Spleen (tissue), 11 donors: ENCODE data around the gene NDUFAF8. TPM values are rescaled to one million over a fixed set of nuclear protein-coding genes. Genes with fewer than 3 reads are reported as not detected.

ENCODE experiments used
- DNase-seq: peaks from one replicate; pipeline ENCODE4 v3.0.0-alpha.2; 2020
- H3K27ac ChIP-seq, 8 donors: fragments of 200-600 bp; sonication (generic) in 7 of 8; 1 replicate in 4 of 8; 2 replicates in 4 of 8; pipeline versions ENCODE4 v1.5.0 to v1.8.0; 2016 to 2021; ENCODE audit warnings: inconsistent platforms in 4 of 8, mild to moderate bottlenecking in 4 of 8, moderate library complexity in 1 of 8
- H3K27me3 ChIP-seq, 7 donors: fragments of 200-600 bp; sonication (generic) in 6 of 7; replicated peaks in 1 of 7; 1 replicate in 4 of 7; 2 replicates in 3 of 7; pipeline versions ENCODE4 v1.5.0 to v1.8.0; 2016 to 2021; ENCODE audit warnings: inconsistent platforms in 3 of 7, mild to moderate bottlenecking in 1 of 7
- H3K36me3 ChIP-seq, 6 donors: fragments of 200-600 bp; sonication (generic) in 5 of 6; 1 replicate in 4 of 6; 2 replicates in 2 of 6; pipeline versions ENCODE4 v1.5.0 to v1.8.0; 2016 to 2021; ENCODE audit warnings: inconsistent platforms in 2 of 6
- H3K4me1 ChIP-seq, 6 donors: fragments of 200-600 bp; sonication (generic) in 5 of 6; 1 replicate in 3 of 6; 2 replicates in 3 of 6; pipeline versions ENCODE4 v1.5.0 to v1.8.0; 2016 to 2021; ENCODE audit warnings: inconsistent platforms in 3 of 6
- H3K4me3 ChIP-seq, 8 donors: fragments of 200-600 bp; sonication (generic) in 7 of 8; 1 replicate in 4 of 8; 2 replicates in 4 of 8; pipeline versions ENCODE4 v1.5.0 to v1.8.0; 2016 to 2021; ENCODE audit warnings: inconsistent platforms in 4 of 8, mild to moderate bottlenecking in 4 of 8, moderate library complexity in 2 of 8
- H3K9me3 ChIP-seq, 8 donors: fragments of 200-600 bp; sonication (generic) in 7 of 8; 1 replicate in 4 of 8; 2 replicates in 4 of 8; pipeline versions ENCODE4 v1.5.0 to v1.8.0; 2016 to 2021; ENCODE audit warnings: inconsistent platforms in 4 of 8
- POLR2A ChIP-seq, 3 donors: fragments of 450-650 bp; IDR thresholded peaks; one replicate each; pipeline ENCODE4 v1.5.1; 2017; ENCODE audit warnings: antibody characterized with exemption in 3 of 3, mild to moderate bottlenecking in 1 of 3
- POLR2AphosphoS5 ChIP-seq, 3 donors: sonication (generic); formaldehyde crosslinking; IDR thresholded peaks; one replicate each; pipeline ENCODE4 v1.5.1; 2017; ENCODE audit warnings: antibody characterized with exemption in 3 of 3
- WGBS, 5 donors: extraction: QIAGEN DNeasy Blood & Tissue Kit in 3 of 5; methylation state at CpG; one replicate each; pipeline versions ENCODE4 v1.1.5 to v1.1.7; 2013 to 2018; 5-methylcytosine and 5-hydroxymethylcytosine counted together
- intact Hi-C: fragments of 100-400 bp; cut with DNase I; formaldehyde crosslinking; loops from one replicate; pipeline ENCODE4 v1.15.0; 2023; ENCODE audit warnings: low total_unique reads
- polyA plus RNA-seq, 3 donors: library from polyadenylated mRNA; stranded (reverse); fragments of 200-250 nt; gene quantifications; one replicate each; pipeline ENCODE4 v1.2.1, GENCODE V29; 2013
- total RNA-seq, 7 donors: library from RNA; depleted of rRNA in 3 of 7; stranded (reverse); fragments of >200 nt in 3 of 7; fragmentation: NEBNext Ultra II Directional in 4 of 7; extraction: Animal tissue kit (Norgen Biotek cat#: 25700) in 4 of 7; gene quantifications; one replicate each; pipeline versions ENCODE4 v1.1.0 to v1.2.1, GENCODE V29; 2016 to 2021
- TF ChIP-seq, protein P1 (sequence below), 11 experiments: fragments of 200-600 bp in 7 of 11; fragments of 450-650 bp in 4 of 11; sonication (generic) in 4 of 11; IDR thresholded peaks in 8 of 11; conservative IDR thresholded peaks in 3 of 11; 1 replicate in 7 of 11; 2 replicates in 4 of 11; pipeline versions ENCODE4 v1.4.0 to v1.8.0; 2016 to 2021; ENCODE audit warnings: antibody characterized with exemption in 11 of 11, inconsistent platforms in 4 of 11, mild to moderate bottlenecking in 1 of 11
- donor health status: healthy with polysubstance abuse.
- donor health status: DM: no; HTN: no; CAD: no; lungs with moderate emphysema.
- donor health status: DM: no; HTN: no; CAD: no.
- donor health status: Bipolar disorder and iron deficiency.
- donor health status: healthy.
- donor health status: DM: no; HTN: no; CAD: no.
- donor health status: DM: yes; HTN: yes; CAD: no.

Gene NDUFAF8
- total and polyA plus RNA-seq, 10 donors = 22.0 to 57.6 (median 39.5) TPM

DNA sequence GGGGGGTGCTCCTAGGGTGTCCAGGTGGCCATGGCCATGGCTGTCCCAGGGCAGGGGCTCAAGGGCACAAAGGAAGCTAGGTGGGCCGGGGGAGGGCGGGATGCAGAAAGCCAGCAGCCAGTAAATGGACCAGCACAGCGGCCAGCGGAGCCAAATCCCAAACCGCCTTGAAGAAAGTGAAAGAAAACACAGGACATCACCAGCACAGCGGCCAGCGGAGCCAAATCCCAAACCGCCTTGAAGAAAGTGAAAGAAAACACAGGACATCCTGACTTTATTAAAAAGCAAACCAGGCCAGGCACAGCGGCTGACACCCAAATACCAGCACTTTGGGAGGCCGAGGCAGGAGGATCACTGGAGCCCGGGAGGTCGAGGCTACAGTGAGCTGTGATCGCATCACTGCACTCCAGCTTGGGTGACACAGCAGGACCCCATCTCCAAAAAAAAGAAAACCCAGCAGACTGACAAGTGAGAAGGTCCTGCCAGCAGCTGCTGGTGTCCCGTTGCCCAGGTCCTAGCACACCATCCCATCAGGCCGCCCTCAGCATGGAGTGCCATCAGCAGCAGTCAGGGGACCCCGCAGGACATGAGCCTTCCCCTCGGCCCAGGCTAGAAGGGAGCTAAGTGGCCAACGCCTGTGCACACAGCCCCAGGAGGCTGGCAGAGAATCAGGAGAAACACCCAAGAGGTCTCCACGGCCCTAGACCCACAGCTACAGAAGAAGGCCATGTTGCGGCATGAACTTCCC, 39.0 kb downstream of the NDUFAF8 start:
- H3K27me3 ChIP-seq = no peaks in the 10 kb centered on the region
- DNase-seq = no peak
- TF ChIP-seq, protein P1, sequence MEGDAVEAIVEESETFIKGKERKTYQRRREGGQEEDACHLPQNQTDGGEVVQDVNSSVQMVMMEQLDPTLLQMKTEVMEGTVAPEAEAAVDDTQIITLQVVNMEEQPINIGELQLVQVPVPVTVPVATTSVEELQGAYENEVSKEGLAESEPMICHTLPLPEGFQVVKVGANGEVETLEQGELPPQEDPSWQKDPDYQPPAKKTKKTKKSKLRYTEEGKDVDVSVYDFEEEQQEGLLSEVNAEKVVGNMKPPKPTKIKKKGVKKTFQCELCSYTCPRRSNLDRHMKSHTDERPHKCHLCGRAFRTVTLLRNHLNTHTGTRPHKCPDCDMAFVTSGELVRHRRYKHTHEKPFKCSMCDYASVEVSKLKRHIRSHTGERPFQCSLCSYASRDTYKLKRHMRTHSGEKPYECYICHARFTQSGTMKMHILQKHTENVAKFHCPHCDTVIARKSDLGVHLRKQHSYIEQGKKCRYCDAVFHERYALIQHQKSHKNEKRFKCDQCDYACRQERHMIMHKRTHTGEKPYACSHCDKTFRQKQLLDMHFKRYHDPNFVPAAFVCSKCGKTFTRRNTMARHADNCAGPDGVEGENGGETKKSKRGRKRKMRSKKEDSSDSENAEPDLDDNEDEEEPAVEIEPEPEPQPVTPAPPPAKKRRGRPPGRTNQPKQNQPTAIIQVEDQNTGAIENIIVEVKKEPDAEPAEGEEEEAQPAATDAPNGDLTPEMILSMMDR (IDR thresholded peaks at IDR 0.05 in 8 of 11, conservative IDR thresholded peaks at IDR 0.05 in 3 of 11) = no peak
- TF ChIP-seq POLR2AphosphoS5 (IDR thresholded peaks at IDR 0.05) (no peak), POLR2A (IDR thresholded peaks at IDR 0.05) (no peak)
- no peak overlapping the region for H3K4me3 ChIP-seq
- peaks cover 3 to 100% (median 89%) of the 10 kb centered on the region in 6 donors for H3K36me3 ChIP-seq
- H3K9me3 ChIP-seq = no peaks in the 10 kb centered on the region
- intact Hi-C loops = no loop called here
- peak overlapping the region in 4 of 8 donors; percentile 11 to 16 (median 15) for H3K27ac ChIP-seq
- peaks cover 0 to 14% (median 4%) of the 10 kb centered on the region in 6 donors for H3K4me1 ChIP-seq
- WGBS, 5 donors = 86 to 95% (median 93%) methylated on average over 20 of the region's 20 CpGs

GRCh38 chr17:81278831-81279230, 39.7 kb downstream of the NDUFAF8 start:
- WGBS, 5 donors = 96 to 100% (median 97%) methylated on average over 4 to 8 of the region's 8 CpGs
- no peak for DNase-seq

GRCh38 chr17:81279278-81280275, 40.5 kb downstream of the NDUFAF8 start:
- peaks cover 3 to 100% (median 78%) of the 10 kb centered on the region in 6 donors for H3K36me3 ChIP-seq
- no peak overlapping the region for H3K4me3 ChIP-seq
- H3K27me3 ChIP-seq = no peaks in the 10 kb centered on the region
- DNase-seq = no peak
- WGBS, 5 donors = 96 to 97% (median 97%) methylated on average over 50 of the region's 50 CpGs
- intact Hi-C loops = no loop called here
- H3K9me3 ChIP-seq = no peaks in the 10 kb centered on the region
- TF ChIP-seq, protein P1 (IDR thresholded peaks at IDR 0.05 in 8 of 11, conservative IDR thresholded peaks at IDR 0.05 in 3 of 11) = no peak
- TF ChIP-seq POLR2AphosphoS5 (IDR thresholded peaks at IDR 0.05) = peak in 1 of 3 donors; percentile 10
- peaks cover under 1 to 13% (median 5%) of the 10 kb centered on the region in 6 donors for H3K4me1 ChIP-seq
- H3K27ac ChIP-seq = no peak overlapping the region

More at GRCh38 chr17:81278831-81279230, 39.7 kb downstream of the NDUFAF8 start:
- H3K27me3 ChIP-seq = no peaks in the 10 kb centered on the region
- H3K36me3 ChIP-seq = peaks cover 3 to 100% (median 85%) of the 10 kb centered on the region in 6 donors
- H3K4me1 ChIP-seq = peaks cover 0 to 8% (median 0%) of the 10 kb centered on the region in 6 donors
- intact Hi-C loops = no loop called here
- no peaks in the 10 kb centered on the region for H3K9me3 ChIP-seq
- no peak overlapping the region for H3K4me3 ChIP-seq
- peak overlapping the region in 1 of 8 donors; percentile 14 for H3K27ac ChIP-seq
- TF ChIP-seq POLR2A (IDR thresholded peaks at IDR 0.05) (no peak), POLR2AphosphoS5 (IDR thresholded peaks at IDR 0.05) (no peak)
- TF ChIP-seq, protein P1 (IDR thresholded peaks at IDR 0.05 in 8 of 11, conservative IDR thresholded peaks at IDR 0.05 in 3 of 11) = no peak
